SK-N-SH treated with all-trans-retinoic acid at 6 μM for 48 hours (cell line): ENCODE results near the gene PSMD3.

ENCODE experiments used
- CREB5 ChIP-seq: fragments of 250-450 bp; sonication (Bioruptor Pico); IDR thresholded peaks from 2 replicates; pipeline ENCODE4 v1.5.1; 2020; ENCODE audit warnings: low read depth, mild to moderate bottlenecking, moderate library complexity
- CSDC2 ChIP-seq: fragments of 250-450 bp; sonication (Bioruptor Pico); IDR thresholded peaks from 2 replicates; pipeline ENCODE4 v1.5.0; 2020; ENCODE audit warnings: mild to moderate bottlenecking, moderate library complexity
- PATZ1 ChIP-seq: fragments of 250-450 bp; sonication (Bioruptor Pico); IDR thresholded peaks from 2 replicates; pipeline ENCODE4 v1.8.0; 2020; ENCODE audit warnings: mild to moderate bottlenecking, moderate library complexity, borderline replicate concordance
- POU6F1 ChIP-seq: fragments of 250-450 bp; sonication (Bioruptor Pico); IDR thresholded peaks from 2 replicates; pipeline ENCODE4 v1.8.0; 2021; ENCODE audit warnings: low read depth, mild to moderate bottlenecking, moderate library complexity, borderline replicate concordance
- ZC3H10 ChIP-seq: fragments of 250-450 bp; sonication (Bioruptor Pico); IDR thresholded peaks from 2 replicates; pipeline ENCODE4 v1.5.1; 2021; ENCODE audit warnings: mild to moderate bottlenecking, moderate library complexity
- ZFP30 ChIP-seq: fragments of 450-650 bp; formaldehyde crosslinking; IDR thresholded peaks from 2 replicates; pipeline ENCODE4 v1.5.0; 2022; ENCODE audit warnings: mild to moderate bottlenecking, moderate library complexity
- ZNF565 ChIP-seq: fragments of 450-650 bp; formaldehyde crosslinking; conservative IDR thresholded peaks from 2 replicates; pipeline ENCODE4 v1.5.0; 2020; ENCODE audit warnings: low read depth, mild to moderate bottlenecking, moderate library complexity

GRCh38 chr17:40038882-40039513 is 58.4 kb downstream of the PSMD3 start:
- TF ChIP-seq CSDC2 (no peak), ZC3H10 (no peak), POU6F1 (CRISPR knock-in tag) (no peak), PATZ1 (no peak), CREB5 (CRISPR knock-in tag) (no peak), ZFP30 (CRISPR knock-in tag) (no peak), ZNF565 (CRISPR knock-in tag) (no peak)
